H1 (cell line): ENCODE data around the gene NLN. TPM values are rescaled to one million over a fixed set of nuclear protein-coding genes. Genes with fewer than 3 reads are reported as not detected.

Experiments used
- CTCF ChIA-PET: fragments of 300-600 bp; sonication (Branson Sonifier 250); formaldehyde crosslinking; loops from one replicate; lab custom pipeline; 2021; ENCODE audit not compliant: partially characterized antibody; lab: Charles Lee
- POLR2A ChIA-PET: fragments of 300-600 bp; sonication (Branson Sonifier 250); formaldehyde crosslinking; loops from one replicate; lab custom pipeline; 2021; ENCODE audit warnings: inconsistent platforms; ENCODE audit not compliant: partially characterized antibody; lab: Charles Lee
- DNase-seq, 2 experiments: peaks; one replicate each; pipeline versions ENCODE4 v3.0.0 to v3.0.0-alpha.2; 2010 to 2022; ENCODE audit warnings: low spot score in 2 of 2, low read depth in 1 of 2, mixed read lengths in 1 of 2
- FAIRE-seq: peaks from 2 replicates; lab custom pipeline; 2011; peaks lifted over from hg19 to GRCh38; lab: Jason Lieb, UNC
- H2AFZ ChIP-seq: 2 replicates; pipeline ENCODE4 v1.8.1; 2012; ENCODE audit warnings: low read length, inconsistent platforms
- H2AK5ac ChIP-seq: 2 replicates; pipeline ENCODE4 v1.6.1; 2013; ENCODE audit warnings: low read depth, low read length
- H2BK120ac ChIP-seq: replicated peaks from 2 replicates; pipeline ENCODE3; 2013; ENCODE audit warnings: low read depth, low read length, inconsistent platforms
- H2BK12ac ChIP-seq: 2 replicates; pipeline ENCODE4 v1.6.1; 2013; ENCODE audit warnings: low read depth, low read length
- H2BK15ac ChIP-seq: 2 replicates; pipeline ENCODE4 v1.6.1; 2013; ENCODE audit warnings: low read length
- H2BK20ac ChIP-seq: 2 replicates; pipeline ENCODE4 v1.6.1; 2013; ENCODE audit warnings: low read length
- H2BK5ac ChIP-seq: 2 replicates; pipeline ENCODE4 v1.6.1; 2013; ENCODE audit warnings: low read depth, low read length
- H3K14ac ChIP-seq: 2 replicates; pipeline ENCODE4 v1.6.1; 2013; ENCODE audit warnings: inconsistent platforms; ENCODE audit not compliant: insufficient read length
- H3K18ac ChIP-seq: 2 replicates; pipeline ENCODE4 v1.6.1; 2013; ENCODE audit warnings: low read length; ENCODE audit errors: extremely low read depth
- H3K23ac ChIP-seq: 2 replicates; pipeline ENCODE4 v1.6.1; 2013; ENCODE audit warnings: inconsistent platforms; ENCODE audit not compliant: insufficient read length
- H3K23me2 ChIP-seq: 2 replicates; pipeline ENCODE4 v1.6.1; 2013; ENCODE audit warnings: low read depth, low read length
- H3K27ac ChIP-seq: 2 replicates; pipeline ENCODE4 v1.6.1; 2011; ENCODE audit warnings: low read depth, low read length, inconsistent platforms
- H3K27me3 ChIP-seq, 4 experiments: replicated peaks in 1 of 4; 1 replicate in 1 of 4; 2 replicates in 3 of 4; pipeline versions ENCODE4 v1.6.1 to v1.8.1; 2011 to 2013; ENCODE audit warnings: low read length in 3 of 4, mild to moderate bottlenecking in 3 of 4, inconsistent platforms in 2 of 4, mixed read lengths in 2 of 4, moderate library complexity in 1 of 4; ENCODE audit not compliant: control insufficient read depth in 3 of 4, insufficient read depth in 3 of 4; ENCODE audit errors: extremely low read depth in 1 of 4
- H3K36me3 ChIP-seq, 4 experiments: 2 replicates each; pipeline versions ENCODE4 v1.6.1 to v1.8.1; 2011 to 2013; ENCODE audit warnings: mild to moderate bottlenecking in 4 of 4, low read length in 3 of 4, moderate library complexity in 2 of 4, control low read depth in 1 of 4, inconsistent platforms in 1 of 4; ENCODE audit not compliant: insufficient read depth in 4 of 4, control insufficient read depth in 2 of 4
- H3K4ac ChIP-seq: replicated peaks from 2 replicates; pipeline ENCODE3; 2013; ENCODE audit warnings: low read length, low read depth, mixed read lengths, inconsistent platforms; ENCODE audit not compliant: insufficient read length
- H3K4me1 ChIP-seq, 4 experiments: replicated peaks in 1 of 4; 1 replicate in 1 of 4; 2 replicates in 3 of 4; pipeline versions ENCODE4 v1.6.1 to v1.8.1; 2011 to 2013; ENCODE audit warnings: low read length in 3 of 4, inconsistent platforms in 2 of 4, mixed read lengths in 1 of 4; ENCODE audit not compliant: insufficient read depth in 4 of 4, control insufficient read depth in 3 of 4
- H3K4me2 ChIP-seq, 2 experiments: 2 replicates each; pipeline versions ENCODE4 v1.6.1 to v1.8.1; 2011 to 2013; ENCODE audit warnings: low read depth in 2 of 2, low read length in 2 of 2, control low read depth in 1 of 2, inconsistent platforms in 1 of 2, mild to moderate bottlenecking in 1 of 2; ENCODE audit not compliant: insufficient read depth in 1 of 2
- H3K4me3 ChIP-seq, 4 experiments: fragments of 200-600, 300-600 bp in 1 of 4; sonication (generic), shearing (Covaris generic), sonication (Bioruptor Twin) in 1 of 4; 2 replicates each; pipeline versions ENCODE4 v1.5.1 to v1.8.1; 2011 to 2016; ENCODE audit warnings: low read length in 4 of 4, low read depth in 3 of 4, control low read depth in 2 of 4, inconsistent platforms in 2 of 4, mild to moderate bottlenecking in 2 of 4, mixed read lengths in 1 of 4, moderate library complexity in 1 of 4; ENCODE audit not compliant: insufficient read depth in 2 of 4; ENCODE audit errors: extremely low read depth in 1 of 4
- H3K56ac ChIP-seq: replicated peaks from 2 replicates; pipeline ENCODE3; 2013; ENCODE audit warnings: low read depth, mild to moderate bottlenecking, mixed read lengths, low read length, inconsistent platforms; ENCODE audit not compliant: insufficient read length
- H3K79me1 ChIP-seq: 2 replicates; pipeline ENCODE4 v1.6.1; 2013; ENCODE audit warnings: low read depth, low read length, control low read depth
- H3K79me2 ChIP-seq, 2 experiments: 2 replicates each; pipeline versions ENCODE4 v1.6.1 to v1.8.1; 2012 to 2013; ENCODE audit warnings: low read length in 2 of 2, mild to moderate bottlenecking in 2 of 2, inconsistent platforms in 1 of 2; ENCODE audit not compliant: insufficient read depth in 2 of 2, control insufficient read depth in 1 of 2
- H3K9ac ChIP-seq, 4 experiments: replicated peaks in 1 of 4; 1 replicate in 1 of 4; 2 replicates in 3 of 4; pipeline versions ENCODE4 v1.6.1 to v1.8.1; 2011 to 2013; ENCODE audit warnings: low read depth in 3 of 4, low read length in 3 of 4, control low read depth in 2 of 4, mild to moderate bottlenecking in 2 of 4, moderate library complexity in 2 of 4, inconsistent platforms in 1 of 4; ENCODE audit errors: extremely low read depth in 1 of 4
- H3K9me3 ChIP-seq, 2 experiments: 2 replicates each; pipeline versions ENCODE4 v1.6.1 to v1.8.1; 2012 to 2013; ENCODE audit warnings: mild to moderate bottlenecking in 2 of 2, moderate library complexity in 2 of 2, control low read depth in 1 of 2, inconsistent platforms in 1 of 2, low read depth in 1 of 2, low read length in 1 of 2, mixed read lengths in 1 of 2; ENCODE audit not compliant: insufficient read depth in 2 of 2
- H4K20me1 ChIP-seq, 2 experiments: replicated peaks in 1 of 2; 2 replicates each; pipeline versions ENCODE3 to v1.8.1; 2011 to 2013; ENCODE audit warnings: inconsistent platforms in 2 of 2, low read length in 2 of 2, mild to moderate bottlenecking in 1 of 2; ENCODE audit not compliant: insufficient read depth in 2 of 2, control insufficient read depth in 1 of 2
- H4K5ac ChIP-seq: 2 replicates; pipeline ENCODE4 v1.6.1; 2013; ENCODE audit warnings: low read length, low read depth, mixed read lengths, inconsistent platforms; ENCODE audit not compliant: insufficient read length
- H4K8ac ChIP-seq: 2 replicates; pipeline ENCODE4 v1.8.0; 2013; ENCODE audit warnings: mild to moderate bottlenecking, moderate library complexity, low read length, inconsistent platforms; ENCODE audit not compliant: insufficient read depth; ENCODE audit errors: extremely low read depth
- H4K91ac ChIP-seq: replicated peaks from 2 replicates; pipeline ENCODE3; 2013; ENCODE audit warnings: low read length, mixed read lengths, inconsistent platforms; ENCODE audit not compliant: insufficient read length
- ASH2L ChIP-seq: fragments of 200-600, 300-600 bp; sonication (generic); IDR thresholded peaks from one replicate; pipeline ENCODE4 v1.7.1; 2017; ENCODE audit warnings: low read length
- CBX5 ChIP-seq: fragments of 300-800, 300-1000 bp; sonication (generic); IDR thresholded peaks from 2 replicates; pipeline ENCODE4 v1.7.1; 2016; ENCODE audit warnings: antibody characterized with exemption, low read length, low read depth
- CBX8 ChIP-seq: fragments of 300-800, 300-1000 bp; sonication (generic); IDR thresholded peaks from 2 replicates; pipeline ENCODE4 v1.7.1; 2016; ENCODE audit warnings: low read depth, low read length, borderline replicate concordance
- CTBP2 ChIP-seq: IDR thresholded peaks from 2 replicates; pipeline ENCODE4 v1.7.0; 2011; ENCODE audit warnings: borderline replicate concordance, mild to moderate bottlenecking, moderate library complexity, mixed read lengths, low read length; ENCODE audit not compliant: insufficient read depth, insufficient read length
- E2F6 ChIP-seq: IDR thresholded peaks from 2 replicates; pipeline ENCODE4 v1.6.1; 2012; ENCODE audit warnings: inconsistent platforms
- EP300 ChIP-seq, 2 experiments: IDR thresholded peaks; 1 replicate in 1 of 2; 2 replicates in 1 of 2; pipeline ENCODE4 v1.6.1; 2011 to 2012; ENCODE audit warnings: low read depth in 2 of 2, low read length in 2 of 2, mild to moderate bottlenecking in 2 of 2, borderline replicate concordance in 1 of 2, inconsistent platforms in 1 of 2, moderate library complexity in 1 of 2
- RBBP5 ChIP-seq: IDR thresholded peaks from 2 replicates; pipeline ENCODE4 v1.7.1; 2012; ENCODE audit warnings: low read depth, mild to moderate bottlenecking, inconsistent platforms, low read length, moderate library complexity, borderline replicate concordance
- RFX5 ChIP-seq: IDR thresholded peaks from 2 replicates; pipeline ENCODE4 v1.6.1; 2011; ENCODE audit warnings: low read depth, low read length, improper control_type of control experiment, borderline replicate concordance
- SIN3A ChIP-seq, 2 experiments: IDR thresholded peaks in 1 of 2; conservative IDR thresholded peaks in 1 of 2; 2 replicates each; pipeline ENCODE4 v1.6.1; 2011 to 2012; ENCODE audit warnings: low read length in 2 of 2, improper control_type of control experiment in 1 of 2, low read depth in 1 of 2, mild to moderate bottlenecking in 1 of 2
- USF2 ChIP-seq: IDR thresholded peaks from 2 replicates; pipeline ENCODE4 v1.6.1; 2011; ENCODE audit warnings: low read length, improper control_type of control experiment
- WGBS, 2 experiments: shearing (Covaris generic) in 1 of 2; methylation state at CpG; one replicate each; pipeline versions ENCODE4 v1.1.6 to v1.1.7; 2013 to 2015; ENCODE audit warnings: low lambda C conversion rate in 2 of 2, mixed read lengths in 2 of 2, inconsistent platforms in 1 of 2, low coverage in 1 of 2, missing lambda C conversion rate in 1 of 2; ENCODE audit not compliant: insufficient replicate concordance in 2 of 2, insufficient coverage in 1 of 2, insufficient read length in 1 of 2; ENCODE audit errors: extremely low coverage in 1 of 2, missing lambda C conversion rate in 1 of 2; 5-methylcytosine and 5-hydroxymethylcytosine counted together
- polyA plus RNA-seq, 7 experiments: library from polyadenylated mRNA; depleted of rRNA in 3 of 7; stranded (reverse) in 5 of 7; unstranded in 2 of 7; fragments of >200 nt in 5 of 7; fragments of 200-250 nt in 2 of 7; gene quantifications; 1 replicate in 5 of 7; 2 replicates in 1 of 7; 4 replicates in 1 of 7; pipeline versions ENCODE4 v1.2.1 to v1.2.3, GENCODE V29; 2011 to 2013; ENCODE audit warnings: missing spikeins in 2 of 7, mixed read lengths in 2 of 7
- total RNA-seq: library from RNA; stranded (reverse); fragmentation: NEBNext Ultra II Directional; extraction: Animal tissue kit (Norgen Biotek cat#: 25700); gene quantifications from 2 replicates; pipeline ENCODE4 v1.2.1, GENCODE V29; 2021

NLN gene
- total and polyA plus RNA-seq, 2 of the 8 experiments (the other 6 are each of a cell fraction or from before 2014, with no cell fraction given) = 46.7 to 192 TPM

- Histone ChIP-seq H3K18ac (no peak overlapping the region), H3K4me2 (no peak overlapping the region), H3K23ac (no peak overlapping the region), H3K56ac (no peak overlapping the region), H4K5ac (no peak overlapping the region), H4K91ac (no peak overlapping the region), H3K79me1 (no peaks in the 10 kb centered on the region), H2AFZ (no peak overlapping the region), H3K14ac (no peak overlapping the region), H3K23me2 (no peaks in the 10 kb centered on the region), H3K4me3 (no peak overlapping the region), H3K27ac (no peak overlapping the region), H3K79me2 (no peaks in the 10 kb centered on the region), H2AK5ac (no peak overlapping the region), H3K9me3 (no peaks in the 10 kb centered on the region), H2BK12ac (no peak overlapping the region), H3K4me1 (no peaks in the 10 kb centered on the region), H2BK15ac (no peak overlapping the region), H2BK20ac (no peak overlapping the region), H3K36me3 (peaks cover 0 to 15% (median 2%) of the 10 kb centered on the region in 4 experiments; a peak in 2 of 8 replicates), H3K4ac (no peak overlapping the region), H2BK5ac (no peak overlapping the region), H2BK120ac (no peak overlapping the region), H3K9ac (no peak overlapping the region), H4K8ac (no peak overlapping the region), H3K27me3 (no peaks in the 10 kb centered on the region), H4K20me1 (no peaks in the 10 kb centered on the region)
- 83% methylated on average over 2 of the region's 2 CpGs; no CpG with 5 or more reads in 1 of the 2 experiments for WGBS, 2 experiments
- ChIA-PET CTCF (interaction anchor here (1.2 kb wide), 1 partner anchor 9 kb away, joined by 4 read pairs; no protein-coding TSS in a partner anchor), POLR2A (interaction anchor here (1.2 kb wide), 1 partner anchor 9 kb away, joined by 4 read pairs; no protein-coding TSS in a partner anchor)
- no peak for FAIRE-seq
- no peak for DNase-seq
- TF ChIP-seq CBX5 (no peak), RBBP5 (no peak), EP300 (IDR thresholded peaks at IDR 0.05; ENCODE audit: borderline replicate concordance in 1 of 2, low read depth in 2 of 2, low read length in 2 of 2) (no peak), CBX8 (no peak), USF2 (no peak), CTBP2 (no peak), E2F6 (no peak), SIN3A (conservative IDR thresholded peaks at IDR 0.05 in 1 of 2, IDR thresholded peaks at IDR 0.05 in 1 of 2; ENCODE audit: low read depth in 1 of 2, low read length in 2 of 2) (no peak), RFX5 (no peak), ASH2L (no peak)
Observed at GRCh38 chr5:65704621-65705239, 17.3 kb upstream of the NLN start.
